Ishikawa (cell line): ENCODE data around the gene ZFP1.

ENCODE experiments used
- FOXM1 ChIP-seq: IDR thresholded peaks from 2 replicates; pipeline ENCODE4 v1.6.1; 2012; ENCODE audit warnings: low read depth, borderline replicate concordance
- NFIC ChIP-seq: IDR thresholded peaks from 2 replicates; pipeline ENCODE4 v1.6.1; 2012
- TCF12 ChIP-seq: IDR thresholded peaks from 2 replicates; pipeline ENCODE4 v1.6.1; 2012; ENCODE audit warnings: low read depth
- TEAD4 ChIP-seq: IDR thresholded peaks from 2 replicates; pipeline ENCODE4 v1.6.1; 2012
- YY1 ChIP-seq: IDR thresholded peaks from 2 replicates; pipeline ENCODE4 v1.6.1; 2012; ENCODE audit warnings: low read depth
- TF ChIP-seq, protein P1 (sequence below): IDR thresholded peaks from 2 replicates; pipeline ENCODE4 v1.6.1; 2012
- TF ChIP-seq, protein P2 (sequence below): IDR thresholded peaks from 2 replicates; pipeline ENCODE4 v1.6.1; 2012; ENCODE audit warnings: low read depth, mild to moderate bottlenecking
- TF ChIP-seq, protein P3 (sequence below): IDR thresholded peaks from 2 replicates; pipeline ENCODE4 v1.6.1; 2012

DNA sequence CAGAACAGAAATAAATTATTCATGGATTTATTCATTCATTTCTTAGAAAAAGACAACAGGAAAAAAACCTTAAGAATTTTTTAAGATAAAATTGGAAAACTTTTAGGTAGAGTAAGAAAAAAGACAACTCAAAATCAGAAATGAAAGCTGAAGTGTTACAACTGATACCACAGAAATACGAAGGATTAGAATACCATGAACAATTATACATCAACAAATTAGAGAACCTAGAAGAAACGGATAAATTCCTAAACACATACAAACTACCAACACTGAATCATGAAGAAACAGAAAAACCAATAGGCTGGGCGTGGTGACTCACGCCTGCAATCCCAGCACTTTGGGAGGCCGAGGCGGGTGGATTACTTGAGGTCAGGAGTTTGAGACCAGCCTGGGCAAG is 30.9 kb downstream of the ZFP1 start:
- no peak for TF ChIP-seq FOXM1
- TF ChIP-seq TCF12 = no peak
- no peak for TF ChIP-seq NFIC
- TF ChIP-seq TEAD4 = no peak
- no peak for TF ChIP-seq YY1
- TF ChIP-seq, protein P1, sequence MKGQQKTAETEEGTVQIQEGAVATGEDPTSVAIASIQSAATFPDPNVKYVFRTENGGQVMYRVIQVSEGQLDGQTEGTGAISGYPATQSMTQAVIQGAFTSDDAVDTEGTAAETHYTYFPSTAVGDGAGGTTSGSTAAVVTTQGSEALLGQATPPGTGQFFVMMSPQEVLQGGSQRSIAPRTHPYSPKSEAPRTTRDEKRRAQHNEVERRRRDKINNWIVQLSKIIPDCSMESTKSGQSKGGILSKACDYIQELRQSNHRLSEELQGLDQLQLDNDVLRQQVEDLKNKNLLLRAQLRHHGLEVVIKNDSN = no peak
- TF ChIP-seq, protein P2, sequence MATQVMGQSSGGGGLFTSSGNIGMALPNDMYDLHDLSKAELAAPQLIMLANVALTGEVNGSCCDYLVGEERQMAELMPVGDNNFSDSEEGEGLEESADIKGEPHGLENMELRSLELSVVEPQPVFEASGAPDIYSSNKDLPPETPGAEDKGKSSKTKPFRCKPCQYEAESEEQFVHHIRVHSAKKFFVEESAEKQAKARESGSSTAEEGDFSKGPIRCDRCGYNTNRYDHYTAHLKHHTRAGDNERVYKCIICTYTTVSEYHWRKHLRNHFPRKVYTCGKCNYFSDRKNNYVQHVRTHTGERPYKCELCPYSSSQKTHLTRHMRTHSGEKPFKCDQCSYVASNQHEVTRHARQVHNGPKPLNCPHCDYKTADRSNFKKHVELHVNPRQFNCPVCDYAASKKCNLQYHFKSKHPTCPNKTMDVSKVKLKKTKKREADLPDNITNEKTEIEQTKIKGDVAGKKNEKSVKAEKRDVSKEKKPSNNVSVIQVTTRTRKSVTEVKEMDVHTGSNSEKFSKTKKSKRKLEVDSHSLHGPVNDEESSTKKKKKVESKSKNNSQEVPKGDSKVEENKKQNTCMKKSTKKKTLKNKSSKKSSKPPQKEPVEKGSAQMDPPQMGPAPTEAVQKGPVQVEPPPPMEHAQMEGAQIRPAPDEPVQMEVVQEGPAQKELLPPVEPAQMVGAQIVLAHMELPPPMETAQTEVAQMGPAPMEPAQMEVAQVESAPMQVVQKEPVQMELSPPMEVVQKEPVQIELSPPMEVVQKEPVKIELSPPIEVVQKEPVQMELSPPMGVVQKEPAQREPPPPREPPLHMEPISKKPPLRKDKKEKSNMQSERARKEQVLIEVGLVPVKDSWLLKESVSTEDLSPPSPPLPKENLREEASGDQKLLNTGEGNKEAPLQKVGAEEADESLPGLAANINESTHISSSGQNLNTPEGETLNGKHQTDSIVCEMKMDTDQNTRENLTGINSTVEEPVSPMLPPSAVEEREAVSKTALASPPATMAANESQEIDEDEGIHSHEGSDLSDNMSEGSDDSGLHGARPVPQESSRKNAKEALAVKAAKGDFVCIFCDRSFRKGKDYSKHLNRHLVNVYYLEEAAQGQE = no peak
- TF ChIP-seq, protein P3, sequence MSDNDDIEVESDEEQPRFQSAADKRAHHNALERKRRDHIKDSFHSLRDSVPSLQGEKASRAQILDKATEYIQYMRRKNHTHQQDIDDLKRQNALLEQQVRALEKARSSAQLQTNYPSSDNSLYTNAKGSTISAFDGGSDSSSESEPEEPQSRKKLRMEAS = no peak
